SK-N-SH treated with all-trans-retinoic acid at 6 μM for 48 hours (cell line): ENCODE results near the gene KAT6B.

Source experiments
- ARNTL ChIP-seq: fragments of 450-650 bp; formaldehyde crosslinking; IDR thresholded peaks from 2 replicates; pipeline ENCODE4 v1.5.0; 2020; ENCODE audit warnings: low read depth, mild to moderate bottlenecking, moderate library complexity, borderline replicate concordance
- CREB5 ChIP-seq: fragments of 250-450 bp; sonication (Bioruptor Pico); IDR thresholded peaks from 2 replicates; pipeline ENCODE4 v1.5.1; 2020; ENCODE audit warnings: low read depth, mild to moderate bottlenecking, moderate library complexity
- ISL1 ChIP-seq: fragments of 250-450 bp; sonication (Bioruptor Pico); IDR thresholded peaks from 2 replicates; pipeline ENCODE4 v2.1.2; 2022; ENCODE audit warnings: mild to moderate bottlenecking, moderate library complexity
- PATZ1 ChIP-seq: fragments of 250-450 bp; sonication (Bioruptor Pico); IDR thresholded peaks from 2 replicates; pipeline ENCODE4 v1.8.0; 2020; ENCODE audit warnings: mild to moderate bottlenecking, moderate library complexity, borderline replicate concordance
- RARB ChIP-seq: fragments of 250-450 bp; sonication (Bioruptor Pico); IDR thresholded peaks from 2 replicates; pipeline ENCODE4 v1.8.0; 2021; ENCODE audit warnings: mild to moderate bottlenecking, moderate library complexity
- ZC3H10 ChIP-seq: fragments of 250-450 bp; sonication (Bioruptor Pico); IDR thresholded peaks from 2 replicates; pipeline ENCODE4 v1.5.1; 2021; ENCODE audit warnings: mild to moderate bottlenecking, moderate library complexity
- ZFP3 ChIP-seq: fragments of 250-450 bp; sonication (Bioruptor Pico); IDR thresholded peaks from 2 replicates; pipeline ENCODE4 v1.5.0; 2020; ENCODE audit warnings: mild to moderate bottlenecking, moderate library complexity
- ZFP30 ChIP-seq: fragments of 450-650 bp; formaldehyde crosslinking; IDR thresholded peaks from 2 replicates; pipeline ENCODE4 v1.5.0; 2022; ENCODE audit warnings: mild to moderate bottlenecking, moderate library complexity
- ZNF565 ChIP-seq: fragments of 450-650 bp; formaldehyde crosslinking; conservative IDR thresholded peaks from 2 replicates; pipeline ENCODE4 v1.5.0; 2020; ENCODE audit warnings: low read depth, mild to moderate bottlenecking, moderate library complexity
- TF ChIP-seq, protein P1 (sequence below): fragments of 250-450 bp; sonication (Bioruptor Pico); IDR thresholded peaks from 2 replicates; pipeline ENCODE4 v1.5.0; 2020; ENCODE audit warnings: mild to moderate bottlenecking, moderate library complexity
- TF ChIP-seq, protein P2 (sequence below): fragments of 250-450 bp; sonication (Bioruptor Pico); IDR thresholded peaks from 2 replicates; pipeline ENCODE4 v1.5.1; 2021; ENCODE audit warnings: mild to moderate bottlenecking, moderate library complexity
- TF ChIP-seq, protein P3 (sequence below): fragments of 250-450 bp; sonication (Bioruptor Pico); IDR thresholded peaks from 2 replicates; pipeline ENCODE4 v1.8.0; 2021; ENCODE audit warnings: low read depth, mild to moderate bottlenecking, moderate library complexity, borderline replicate concordance

- TF ChIP-seq ARNTL (CRISPR knock-in tag) = no peak
- no peak for TF ChIP-seq ZFP30 (CRISPR knock-in tag)
- no peak for TF ChIP-seq PATZ1 (CRISPR knock-in tag)
- TF ChIP-seq CREB5 (CRISPR knock-in tag) = no peak
- TF ChIP-seq, protein P1, sequence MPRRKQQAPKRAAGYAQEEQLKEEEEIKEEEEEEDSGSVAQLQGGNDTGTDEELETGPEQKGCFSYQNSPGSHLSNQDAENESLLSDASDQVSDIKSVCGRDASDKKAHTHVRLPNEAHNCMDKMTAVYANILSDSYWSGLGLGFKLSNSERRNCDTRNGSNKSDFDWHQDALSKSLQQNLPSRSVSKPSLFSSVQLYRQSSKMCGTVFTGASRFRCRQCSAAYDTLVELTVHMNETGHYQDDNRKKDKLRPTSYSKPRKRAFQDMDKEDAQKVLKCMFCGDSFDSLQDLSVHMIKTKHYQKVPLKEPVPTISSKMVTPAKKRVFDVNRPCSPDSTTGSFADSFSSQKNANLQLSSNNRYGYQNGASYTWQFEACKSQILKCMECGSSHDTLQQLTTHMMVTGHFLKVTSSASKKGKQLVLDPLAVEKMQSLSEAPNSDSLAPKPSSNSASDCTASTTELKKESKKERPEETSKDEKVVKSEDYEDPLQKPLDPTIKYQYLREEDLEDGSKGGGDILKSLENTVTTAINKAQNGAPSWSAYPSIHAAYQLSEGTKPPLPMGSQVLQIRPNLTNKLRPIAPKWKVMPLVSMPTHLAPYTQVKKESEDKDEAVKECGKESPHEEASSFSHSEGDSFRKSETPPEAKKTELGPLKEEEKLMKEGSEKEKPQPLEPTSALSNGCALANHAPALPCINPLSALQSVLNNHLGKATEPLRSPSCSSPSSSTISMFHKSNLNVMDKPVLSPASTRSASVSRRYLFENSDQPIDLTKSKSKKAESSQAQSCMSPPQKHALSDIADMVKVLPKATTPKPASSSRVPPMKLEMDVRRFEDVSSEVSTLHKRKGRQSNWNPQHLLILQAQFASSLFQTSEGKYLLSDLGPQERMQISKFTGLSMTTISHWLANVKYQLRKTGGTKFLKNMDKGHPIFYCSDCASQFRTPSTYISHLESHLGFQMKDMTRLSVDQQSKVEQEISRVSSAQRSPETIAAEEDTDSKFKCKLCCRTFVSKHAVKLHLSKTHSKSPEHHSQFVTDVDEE = no peak
- TF ChIP-seq ZC3H10 (CRISPR knock-in tag) = no peak
- TF ChIP-seq ISL1 (CRISPR knock-in tag) = no peak
- TF ChIP-seq ZNF565 (CRISPR knock-in tag) = no peak
- TF ChIP-seq, protein P2, sequence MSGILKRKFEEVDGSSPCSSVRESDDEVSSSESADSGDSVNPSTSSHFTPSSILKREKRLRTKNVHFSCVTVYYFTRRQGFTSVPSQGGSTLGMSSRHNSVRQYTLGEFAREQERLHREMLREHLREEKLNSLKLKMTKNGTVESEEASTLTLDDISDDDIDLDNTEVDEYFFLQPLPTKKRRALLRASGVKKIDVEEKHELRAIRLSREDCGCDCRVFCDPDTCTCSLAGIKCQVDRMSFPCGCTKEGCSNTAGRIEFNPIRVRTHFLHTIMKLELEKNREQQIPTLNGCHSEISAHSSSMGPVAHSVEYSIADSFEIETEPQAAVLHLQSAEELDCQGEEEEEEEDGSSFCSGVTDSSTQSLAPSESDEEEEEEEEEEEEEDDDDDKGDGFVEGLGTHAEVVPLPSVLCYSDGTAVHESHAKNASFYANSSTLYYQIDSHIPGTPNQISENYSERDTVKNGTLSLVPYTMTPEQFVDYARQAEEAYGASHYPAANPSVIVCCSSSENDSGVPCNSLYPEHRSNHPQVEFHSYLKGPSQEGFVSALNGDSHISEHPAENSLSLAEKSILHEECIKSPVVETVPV (CRISPR knock-in tag) = no peak
- TF ChIP-seq ZFP3 (CRISPR knock-in tag) = no peak
- TF ChIP-seq, protein P3, sequence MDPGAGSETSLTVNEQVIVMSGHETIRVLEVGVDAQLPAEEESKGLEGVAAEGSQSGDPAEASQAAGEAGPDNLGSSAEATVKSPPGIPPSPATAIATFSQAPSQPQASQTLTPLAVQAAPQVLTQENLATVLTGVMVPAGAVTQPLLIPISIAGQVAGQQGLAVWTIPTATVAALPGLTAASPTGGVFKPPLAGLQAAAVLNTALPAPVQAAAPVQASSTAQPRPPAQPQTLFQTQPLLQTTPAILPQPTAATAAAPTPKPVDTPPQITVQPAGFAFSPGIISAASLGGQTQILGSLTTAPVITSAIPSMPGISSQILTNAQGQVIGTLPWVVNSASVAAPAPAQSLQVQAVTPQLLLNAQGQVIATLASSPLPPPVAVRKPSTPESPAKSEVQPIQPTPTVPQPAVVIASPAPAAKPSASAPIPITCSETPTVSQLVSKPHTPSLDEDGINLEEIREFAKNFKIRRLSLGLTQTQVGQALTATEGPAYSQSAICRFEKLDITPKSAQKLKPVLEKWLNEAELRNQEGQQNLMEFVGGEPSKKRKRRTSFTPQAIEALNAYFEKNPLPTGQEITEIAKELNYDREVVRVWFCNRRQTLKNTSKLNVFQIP (CRISPR knock-in tag) = no peak
- TF ChIP-seq RARB (CRISPR knock-in tag) = no peak
Observed at GRCh38 chr10:75018686-75019307, 192.4 kb downstream of the KAT6B start.
